Activated CD4-positive, alpha-beta T cell treated with anti-CD3 and anti-CD28 coated beads, Interleukin-2, amount 50 U/mL, for 1 hour (primary cell): ENCODE data around the gene SEC22C.
A peak's percentile ranks its signal among the peaks of the same experiment; 100 is the strongest.
"Not testable (repeated sequence)": the region's sequence is repeated elsewhere in the genome, so short reads cannot be mapped to it uniquely, and the experiment has no call there.

Source experiments
- DNase-seq: peaks from one replicate; pipeline ENCODE4 v3.0.0-alpha.2; 2020

SEC22C gene

GRCh38 chr3:42579346-42579745 is 2.4 kb downstream of the SEC22C start:
- not testable (repeated sequence) for DNase-seq

- no peak for DNase-seq
Observed at GRCh38 chr3:42578054-42578453, 3.7 kb downstream of the SEC22C start.

- no peak for DNase-seq
Observed at GRCh38 chr3:42575137-42575741, 6.5 kb downstream of the SEC22C start.

GRCh38 chr3:42572278-42572677 is 9.5 kb downstream of the SEC22C start:
- no peak for DNase-seq

- no peak for DNase-seq
Observed at GRCh38 chr3:42569593-42570142, 12.1 kb downstream of the SEC22C start.

GRCh38 chr3:42562047-42562907 is 19.5 kb downstream of the SEC22C start:
- DNase-seq, result no peak

GRCh38 chr3:42557854-42558253 is 23.9 kb downstream of the SEC22C start:
- DNase-seq, result peak; percentile 34

GRCh38 chr3:42556817-42557216 is 24.9 kb downstream of the SEC22C start:
- DNase-seq, result not testable (repeated sequence)

- DNase-seq, result peak; percentile 44
Observed at GRCh38 chr3:42556089-42556632, 25.6 kb downstream of the SEC22C start.

GRCh38 chr3:42552830-42553229 is 28.9 kb downstream of the SEC22C start:
- no peak for DNase-seq

- no peak for DNase-seq
Observed at GRCh38 chr3:42550250-42550649, 31.5 kb downstream of the SEC22C start.

- DNase-seq, result no peak
Observed at GRCh38 chr3:42549131-42549530, 32.6 kb downstream of the SEC22C start.

- peak; percentile 70 for DNase-seq
Observed at GRCh38 chr3:42547401-42547945, 34.3 kb downstream of the SEC22C start.

GRCh38 chr3:42546691-42547213 is 35.0 kb downstream of the SEC22C start:
- no peak for DNase-seq

GRCh38 chr3:42545284-42545900 is 36.4 kb downstream of the SEC22C start:
- DNase-seq, result no peak

GRCh38 chr3:42544492-42545283 is 37.1 kb downstream of the SEC22C start:
- no peak for DNase-seq

- DNase-seq, result no peak
Observed at GRCh38 chr3:42541079-42541478, 40.7 kb downstream of the SEC22C start.

GRCh38 chr3:42539871-42540714 is 41.7 kb downstream of the SEC22C start:
- peak; percentile 60 for DNase-seq

- DNase-seq, result no peak
Observed at GRCh38 chr3:42537350-42537749, 44.4 kb downstream of the SEC22C start.

GRCh38 chr3:42535981-42536784 is 45.6 kb downstream of the SEC22C start:
- DNase-seq, result peak; percentile 45
